ENCODE data around the gene HEATR9.

DNA sequence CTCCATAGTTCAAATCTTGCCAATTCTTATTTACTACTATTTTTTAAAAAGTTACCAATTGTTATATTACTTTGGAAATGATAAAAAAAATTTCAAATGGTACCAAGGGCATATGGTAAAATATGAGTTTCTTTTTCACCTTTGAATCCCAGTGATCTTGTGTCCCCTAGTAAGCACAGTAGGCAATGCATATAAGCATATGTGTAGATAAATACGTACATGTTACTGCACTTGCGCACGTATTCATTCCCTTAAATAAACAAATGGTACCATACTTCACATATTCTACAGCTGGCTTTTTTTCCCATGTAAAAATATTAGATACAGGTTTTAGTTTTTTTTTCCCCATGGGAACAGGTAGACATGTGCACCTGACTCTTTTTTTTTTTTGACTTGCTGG lies 27.6 kb downstream of the HEATR9 start:
- TF ChIP-seq, protein P1, sequence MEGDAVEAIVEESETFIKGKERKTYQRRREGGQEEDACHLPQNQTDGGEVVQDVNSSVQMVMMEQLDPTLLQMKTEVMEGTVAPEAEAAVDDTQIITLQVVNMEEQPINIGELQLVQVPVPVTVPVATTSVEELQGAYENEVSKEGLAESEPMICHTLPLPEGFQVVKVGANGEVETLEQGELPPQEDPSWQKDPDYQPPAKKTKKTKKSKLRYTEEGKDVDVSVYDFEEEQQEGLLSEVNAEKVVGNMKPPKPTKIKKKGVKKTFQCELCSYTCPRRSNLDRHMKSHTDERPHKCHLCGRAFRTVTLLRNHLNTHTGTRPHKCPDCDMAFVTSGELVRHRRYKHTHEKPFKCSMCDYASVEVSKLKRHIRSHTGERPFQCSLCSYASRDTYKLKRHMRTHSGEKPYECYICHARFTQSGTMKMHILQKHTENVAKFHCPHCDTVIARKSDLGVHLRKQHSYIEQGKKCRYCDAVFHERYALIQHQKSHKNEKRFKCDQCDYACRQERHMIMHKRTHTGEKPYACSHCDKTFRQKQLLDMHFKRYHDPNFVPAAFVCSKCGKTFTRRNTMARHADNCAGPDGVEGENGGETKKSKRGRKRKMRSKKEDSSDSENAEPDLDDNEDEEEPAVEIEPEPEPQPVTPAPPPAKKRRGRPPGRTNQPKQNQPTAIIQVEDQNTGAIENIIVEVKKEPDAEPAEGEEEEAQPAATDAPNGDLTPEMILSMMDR (IDR thresholded peaks at IDR 0.05) = no peak
- TF ChIP-seq JUN (CRISPR knock-in tag; IDR thresholded peaks at IDR 0.05) (no peak), ZNF263 (CRISPR knock-in tag; IDR thresholded peaks at IDR 0.05; ENCODE audit: low read depth) (no peak), NR3C1 (CRISPR knock-in tag; conservative IDR thresholded peaks at IDR 0.05; ENCODE audit: low read depth) (no peak), SP1 (CRISPR knock-in tag; conservative IDR thresholded peaks at IDR 0.05) (no peak), ZNF232 (CRISPR knock-in tag; IDR thresholded peaks at IDR 0.05) (no peak), GABPB1 (CRISPR knock-in tag; IDR thresholded peaks at IDR 0.05) (no peak), SMAD3 (CRISPR knock-in tag; IDR thresholded peaks at IDR 0.05; ENCODE audit: borderline replicate concordance) (no peak)
- TF ChIP-seq, protein P2, sequence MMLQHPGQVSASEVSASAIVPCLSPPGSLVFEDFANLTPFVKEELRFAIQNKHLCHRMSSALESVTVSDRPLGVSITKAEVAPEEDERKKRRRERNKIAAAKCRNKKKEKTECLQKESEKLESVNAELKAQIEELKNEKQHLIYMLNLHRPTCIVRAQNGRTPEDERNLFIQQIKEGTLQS (CRISPR knock-in tag; conservative IDR thresholded peaks at IDR 0.05) = no peak

All from WTC11 (cell line).